Right lobe of liver (tissue), 4 donors: Measurements from ENCODE around the gene SLC46A3.

Experiments
- CTCF ChIP-seq, 4 donors: fragments of 200-600 bp in 3 of 4; fragments of 450-650 bp in 1 of 4; IDR thresholded peaks; one replicate each; pipeline versions ENCODE4 v1.5.1 to v1.8.0; 2016 to 2022; ENCODE audit warnings: antibody characterized with exemption in 4 of 4, mild to moderate bottlenecking in 2 of 4
- POLR2A ChIP-seq: fragments of 450-650 bp; IDR thresholded peaks from one replicate; pipeline ENCODE4 v1.6.1; 2017; ENCODE audit warnings: antibody characterized with exemption, mild to moderate bottlenecking
- donor health status: DM: no; HTN: no; CAD: no.
- donor health status: DM: no; HTN: no; CAD: no.
- donor health status: DM: no; HTN: yes; CAD: no.

GRCh38 chr13:28658796-28659620 is 59.8 kb downstream of the SLC46A3 start, which contains the start of gene POMP:
- TF ChIP-seq CTCF (IDR thresholded peaks at IDR 0.05) (no peak), POLR2A (peak; percentile 95)
